HEK293T (cell line): ENCODE measurements around the gene PRSS53.

Source experiments
- ARNT ChIP-seq: fragments of 450-650 bp; IDR thresholded peaks from 2 replicates; pipeline ENCODE4 v1.6.1; 2017; ENCODE audit warnings: mild to moderate bottlenecking
- BHLHE40 ChIP-seq: fragments of 450-650 bp; IDR thresholded peaks from 2 replicates; pipeline ENCODE4 v1.6.1; 2016; ENCODE audit warnings: mild to moderate bottlenecking, moderate library complexity, borderline replicate concordance
- CTBP1 ChIP-seq: fragments of 450-650 bp; IDR thresholded peaks from 2 replicates; pipeline ENCODE4 v1.6.1; 2016; ENCODE audit warnings: borderline replicate concordance
- FOXA1 ChIP-seq: fragments of 450-650 bp; IDR thresholded peaks from 2 replicates; pipeline ENCODE4 v1.6.1; 2016; ENCODE audit warnings: mild to moderate bottlenecking
- FOXK2 ChIP-seq: fragments of 450-650 bp; IDR thresholded peaks from 2 replicates; pipeline ENCODE4 v1.6.1; 2016; ENCODE audit warnings: mild to moderate bottlenecking
- HDGF ChIP-seq: fragments of 450-650 bp; IDR thresholded peaks from 2 replicates; pipeline ENCODE4 v1.6.1; 2017; ENCODE audit warnings: antibody characterized with exemption, borderline replicate concordance
- NFRKB ChIP-seq: fragments of 450-650 bp; IDR thresholded peaks from 2 replicates; pipeline ENCODE4 v1.6.1; 2016; ENCODE audit warnings: mild to moderate bottlenecking, moderate library complexity
- PKNOX1 ChIP-seq: fragments of 450-650 bp; IDR thresholded peaks from 2 replicates; pipeline ENCODE4 v1.6.1; 2016
- SP1 ChIP-seq: fragments of 450-650 bp; IDR thresholded peaks from 2 replicates; pipeline ENCODE4 v1.6.1; 2017
- SUZ12 ChIP-seq: fragments of 450-650 bp; IDR thresholded peaks from 2 replicates; pipeline ENCODE4 v1.6.1; 2016; ENCODE audit warnings: mild to moderate bottlenecking
- ZNF384 ChIP-seq: fragments of 450-650 bp; IDR thresholded peaks from 2 replicates; pipeline ENCODE4 v1.6.1; 2016

GRCh38 chr16:31099860-31100638 is 11.3 kb upstream of the PRSS53 start:
- TF ChIP-seq CTBP1 (no peak), SP1 (no peak), PKNOX1 (no peak), NFRKB (no peak), FOXA1 (no peak), HDGF (no peak), BHLHE40 (no peak), SUZ12 (no peak), FOXK2 (no peak), ARNT (no peak), ZNF384 (no peak)
